ENCODE measurements around the gene MMP3.

The MMP3 gene

GRCh38 chr11:102791271-102792036, 52.0 kb downstream of the MMP3 start:
- no peak for DNase-seq (ENCODE audit: low read depth in 2 of 2)

GRCh38 chr11:102788334-102788995, 54.9 kb downstream of the MMP3 start:
- DNase-seq (ENCODE audit: low read depth in 2 of 2): no peak
